Karpas-422 (cell line): ENCODE measurements around the gene CENPM. TPM values are rescaled to one million over a fixed set of nuclear protein-coding genes. Genes with fewer than 3 reads are reported as not detected.

Experiments used
- DNase-seq: peaks from one replicate; pipeline ENCODE4 v3.0.0-alpha.2; 2015
- H2AFZ ChIP-seq: fragments of 200-600 bp; sonication (generic); 2 replicates; pipeline ENCODE4 v1.6.1; 2014; ENCODE audit warnings: antibody characterized with exemption, low read length, mixed read lengths
- H3K27ac ChIP-seq: fragments of 200-600 bp; sonication (generic); 2 replicates; pipeline ENCODE4 v1.5.1; 2014; ENCODE audit warnings: mild to moderate bottlenecking, low read length, moderate library complexity
- H3K27me3 ChIP-seq: fragments of 200-600 bp; sonication (generic); 2 replicates; pipeline ENCODE4 v1.6.1; 2014; ENCODE audit warnings: low read length, mixed read lengths
- H3K36me3 ChIP-seq: fragments of 200-600 bp; sonication (generic); 2 replicates; pipeline ENCODE4 v1.6.1; 2014; ENCODE audit warnings: low read length, mixed read lengths; ENCODE audit not compliant: insufficient read depth
- H3K4me1 ChIP-seq: fragments of 200-600 bp; sonication (generic); 2 replicates; pipeline ENCODE4 v1.6.1; 2014; ENCODE audit warnings: mild to moderate bottlenecking, low read length, mixed read lengths
- H3K4me2 ChIP-seq: fragments of 200-600 bp; sonication (generic); 2 replicates; pipeline ENCODE4 v1.6.1; 2014; ENCODE audit warnings: low read length, low read depth, mild to moderate bottlenecking; ENCODE audit not compliant: poor library complexity, severe bottlenecking
- H3K4me3 ChIP-seq: fragments of 200-600 bp; sonication (generic); 2 replicates; pipeline ENCODE4 v1.5.1; 2014; ENCODE audit warnings: mild to moderate bottlenecking, antibody characterized with exemption, low read length, mixed read lengths
- H3K79me2 ChIP-seq: fragments of 200-600 bp; sonication (generic); 2 replicates; pipeline ENCODE4 v1.6.1; 2014; ENCODE audit warnings: mild to moderate bottlenecking, low read length, mixed read lengths
- H3K9ac ChIP-seq: fragments of 200-600 bp; sonication (generic); 2 replicates; pipeline ENCODE4 v1.6.0; 2014; ENCODE audit warnings: low read length
- H3K9me2 ChIP-seq: fragments of 200-600 bp; sonication (generic), shearing (Covaris generic); replicated peaks from 2 replicates; pipeline ENCODE4 v1.6.0; 2014; ENCODE audit warnings: mild to moderate bottlenecking, low read length, moderate library complexity; ENCODE audit not compliant: insufficient read depth
- H3K9me3 ChIP-seq: fragments of 300-700, 200-600 bp; sonication (generic); 2 replicates; pipeline ENCODE4 v1.6.1; 2014; ENCODE audit warnings: low read length, mixed read lengths
- H4K20me1 ChIP-seq: fragments of 200-600 bp; sonication (generic); 2 replicates; pipeline ENCODE4 v1.6.1; 2014; ENCODE audit warnings: mild to moderate bottlenecking, antibody characterized with exemption, low read length, low read depth; ENCODE audit not compliant: insufficient read depth
- total RNA-seq: library from RNA; depleted of rRNA; stranded (reverse); fragments of >200 nt; shearing (Covaris generic); gene quantifications from 2 replicates; pipeline ENCODE4 v1.2.3, GENCODE V29; 2014; ENCODE audit warnings: low replicate concordance

Gene CENPM
- total RNA-seq, 1 experiment from 2014 or later: 83.8 TPM

DNA sequence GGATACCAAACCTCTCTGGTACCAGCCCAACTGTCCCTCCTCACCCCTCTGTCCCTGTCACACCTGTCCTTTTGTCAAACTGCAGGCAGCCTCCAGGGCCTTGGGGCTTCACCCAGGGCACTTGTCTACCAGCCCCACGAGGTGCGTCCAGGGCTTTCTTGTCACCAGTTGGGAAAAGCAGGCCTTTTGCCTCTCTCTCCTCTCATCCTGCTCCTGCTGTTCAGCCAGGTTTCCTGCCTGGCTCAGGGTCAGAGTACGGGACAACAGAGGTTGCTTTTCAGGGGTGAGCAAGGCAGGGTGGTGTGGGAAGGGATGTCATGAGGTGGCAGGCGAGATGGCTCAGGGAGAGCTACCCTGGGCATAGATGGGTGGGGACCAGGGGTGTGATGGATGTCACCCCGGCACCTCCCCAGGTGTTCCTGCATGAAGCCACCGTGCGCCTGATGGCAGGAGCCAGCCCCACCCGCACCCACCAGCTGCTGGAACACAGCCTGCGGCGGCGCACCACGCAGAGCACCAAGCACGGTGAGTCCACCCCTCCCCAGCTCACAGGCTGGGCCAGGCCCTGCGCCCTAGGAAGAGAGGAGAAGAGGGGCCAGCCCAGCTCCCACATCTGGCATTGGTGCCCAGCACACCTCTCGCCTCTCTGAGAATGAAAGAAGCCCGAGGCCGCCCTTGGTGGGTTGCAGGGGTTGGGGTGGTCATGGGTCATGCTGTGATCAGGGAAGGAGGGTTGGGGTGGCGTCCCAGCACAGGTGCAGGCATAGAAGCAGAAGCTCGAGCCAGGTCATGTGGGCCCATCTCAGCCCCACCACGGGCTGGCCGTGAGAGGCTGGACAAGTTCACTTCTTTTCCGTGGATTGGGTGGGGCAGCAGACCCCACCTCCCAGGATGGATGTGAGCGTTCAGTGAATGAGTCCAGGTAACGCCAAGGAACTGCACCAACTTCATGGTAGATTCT, 42.2 kb downstream of the CENPM start:
- H3K4me3 ChIP-seq: no peak overlapping the region
- H3K4me1 ChIP-seq: no peaks in the 10 kb centered on the region
- H3K27me3 ChIP-seq: no peaks in the 10 kb centered on the region
- no peaks in the 10 kb centered on the region for H3K9me3 ChIP-seq
- H3K79me2 ChIP-seq: no peaks in the 10 kb centered on the region
- H3K4me2 ChIP-seq: no peak overlapping the region
- no peaks in the 10 kb centered on the region for H3K9me2 ChIP-seq
- DNase-seq: no peak
- H3K9ac ChIP-seq: no peak overlapping the region
- no peak overlapping the region for H2AFZ ChIP-seq
- H3K36me3 ChIP-seq: peaks cover 17% of the 10 kb centered on the region; the same call in 1 of the 2 replicates
- H4K20me1 ChIP-seq: peaks cover 19% of the 10 kb centered on the region
- H3K27ac ChIP-seq: no peak overlapping the region

GRCh38 chr22:41902932-41903421, 44.0 kb downstream of the CENPM start:
- no peaks in the 10 kb centered on the region for H3K4me1 ChIP-seq
- no peak overlapping the region for H3K4me3 ChIP-seq
- no peaks in the 10 kb centered on the region for H3K9me3 ChIP-seq
- H3K27me3 ChIP-seq: no peaks in the 10 kb centered on the region
- H4K20me1 ChIP-seq: peaks cover 11% of the 10 kb centered on the region
- no peaks in the 10 kb centered on the region for H3K79me2 ChIP-seq
- no peak for DNase-seq
- H3K9ac ChIP-seq: no peak overlapping the region
- no peaks in the 10 kb centered on the region for H3K9me2 ChIP-seq
- no peak overlapping the region for H3K4me2 ChIP-seq
- H3K36me3 ChIP-seq: peaks cover 28% of the 10 kb centered on the region
- H3K27ac ChIP-seq: no peak overlapping the region
- H2AFZ ChIP-seq: no peak overlapping the region

GRCh38 chr22:41902016-41902415, 44.9 kb downstream of the CENPM start:
- H2AFZ ChIP-seq: no peak overlapping the region
- peaks cover 34% of the 10 kb centered on the region for H3K36me3 ChIP-seq
- no peak overlapping the region for H3K9ac ChIP-seq
- no peaks in the 10 kb centered on the region for H3K79me2 ChIP-seq
- H3K4me3 ChIP-seq: no peak overlapping the region
- no peak for DNase-seq
- no peaks in the 10 kb centered on the region for H3K9me2 ChIP-seq
- no peaks in the 10 kb centered on the region for H3K9me3 ChIP-seq
- peaks cover 8% of the 10 kb centered on the region for H4K20me1 ChIP-seq
- no peaks in the 10 kb centered on the region for H3K4me1 ChIP-seq
- no peaks in the 10 kb centered on the region for H3K27me3 ChIP-seq
- no peak overlapping the region for H3K27ac ChIP-seq
- H3K4me2 ChIP-seq: no peak overlapping the region

GRCh38 chr22:41900652-41901312, 46.2 kb downstream of the CENPM start:
- Histone ChIP-seq H3K79me2 (no peaks in the 10 kb centered on the region), H3K4me1 (no peaks in the 10 kb centered on the region), H3K27me3 (no peaks in the 10 kb centered on the region), H4K20me1 (no peaks in the 10 kb centered on the region; the same call in 1 of the 2 replicates), H3K9me2 (no peaks in the 10 kb centered on the region), H3K36me3 (peaks cover 34% of the 10 kb centered on the region), H3K27ac (no peak overlapping the region), H3K4me3 (no peak overlapping the region), H3K9ac (no peak overlapping the region), H3K9me3 (no peaks in the 10 kb centered on the region), H2AFZ (no peak overlapping the region), H3K4me2 (no peak overlapping the region)
- DNase-seq: no peak

- Histone ChIP-seq H3K4me2 (no peak overlapping the region), H3K9ac (no peak overlapping the region), H4K20me1 (no peaks in the 10 kb centered on the region; the same call in 1 of the 2 replicates), H3K79me2 (no peaks in the 10 kb centered on the region), H3K4me1 (no peaks in the 10 kb centered on the region), H3K27me3 (no peaks in the 10 kb centered on the region), H3K27ac (no peak overlapping the region), H3K4me3 (no peak overlapping the region), H3K9me2 (no peaks in the 10 kb centered on the region), H3K9me3 (no peaks in the 10 kb centered on the region), H3K36me3 (peaks cover 33% of the 10 kb centered on the region), H2AFZ (no peak overlapping the region)
- no peak for DNase-seq
Measured at GRCh38 chr22:41899992-41900651, 46.8 kb downstream of the CENPM start.

- peaks cover 32% of the 10 kb centered on the region for H3K36me3 ChIP-seq
- H3K4me1 ChIP-seq: no peaks in the 10 kb centered on the region
- H3K9ac ChIP-seq: no peak overlapping the region
- no peaks in the 10 kb centered on the region for H3K79me2 ChIP-seq
- H3K9me3 ChIP-seq: no peaks in the 10 kb centered on the region
- no peaks in the 10 kb centered on the region; the same call in 1 of the 2 replicates for H4K20me1 ChIP-seq
- DNase-seq: no peak
- no peak overlapping the region for H3K4me3 ChIP-seq
- no peaks in the 10 kb centered on the region for H3K9me2 ChIP-seq
- no peak overlapping the region for H3K27ac ChIP-seq
- no peak overlapping the region for H2AFZ ChIP-seq
- H3K27me3 ChIP-seq: no peaks in the 10 kb centered on the region
- H3K4me2 ChIP-seq: no peak overlapping the region
Measured at GRCh38 chr22:41899110-41899509, 47.8 kb downstream of the CENPM start.

GRCh38 chr22:41898645-41899044, 48.3 kb downstream of the CENPM start:
- Histone ChIP-seq H3K79me2 (no peaks in the 10 kb centered on the region), H4K20me1 (no peaks in the 10 kb centered on the region; the same call in 1 of the 2 replicates), H3K4me1 (no peaks in the 10 kb centered on the region), H3K4me2 (no peak overlapping the region), H3K9me3 (no peaks in the 10 kb centered on the region), H2AFZ (no peak overlapping the region), H3K36me3 (peaks cover 32% of the 10 kb centered on the region), H3K27me3 (no peaks in the 10 kb centered on the region), H3K9me2 (no peaks in the 10 kb centered on the region), H3K9ac (no peak overlapping the region), H3K27ac (no peak overlapping the region), H3K4me3 (no peak overlapping the region)
- DNase-seq: no peak
